Smooth muscle cell (in vitro differentiated cells): ENCODE measurements around the gene SWT1. TPM values are rescaled to one million over a fixed set of nuclear protein-coding genes. Genes with fewer than 3 reads are reported as not detected.

ENCODE experiments used
- DNase-seq: peaks from one replicate; lab custom pipeline; 2025; ENCODE audit not compliant: unreplicated experiment; lab: John Stamatoyannopoulos, UW
- H2AFZ ChIP-seq: fragments of 200-600 bp; sonication (generic); 2 replicates; pipeline ENCODE4 v1.6.0; 2016; ENCODE audit warnings: antibody characterized with exemption, low read depth, mild to moderate bottlenecking
- H3F3A ChIP-seq: fragments of 200-600 bp; sonication (generic); 2 replicates; pipeline ENCODE4 v1.6.0; 2017; ENCODE audit warnings: antibody characterized with exemption, low read depth
- H3K27ac ChIP-seq: fragments of 200-600 bp; sonication (generic); 2 replicates; pipeline ENCODE4 v1.5.1; 2016; ENCODE audit warnings: low read depth, mild to moderate bottlenecking
- H3K27me3 ChIP-seq: fragments of 200-600 bp; sonication (generic); 2 replicates; pipeline ENCODE4 v1.6.1; 2016; ENCODE audit warnings: low read depth, mild to moderate bottlenecking
- H3K36me3 ChIP-seq: fragments of 200-600 bp; sonication (generic); 2 replicates; pipeline ENCODE4 v1.5.1; 2016; ENCODE audit warnings: low read depth
- H3K4me1 ChIP-seq: fragments of 200-600 bp; sonication (generic); 2 replicates; pipeline ENCODE4 v1.5.1; 2016; ENCODE audit warnings: low read depth
- H3K4me2 ChIP-seq: fragments of 200-600 bp; sonication (generic); 2 replicates; pipeline ENCODE4 v1.6.0; 2016; ENCODE audit warnings: mild to moderate bottlenecking
- H3K4me3 ChIP-seq: fragments of 200-600 bp; sonication (generic); 2 replicates; pipeline ENCODE4 v1.5.1; 2016; ENCODE audit warnings: mild to moderate bottlenecking
- H3K79me2 ChIP-seq: fragments of 200-600 bp; sonication (generic); 2 replicates; pipeline ENCODE4 v1.6.0; 2016; ENCODE audit warnings: low read depth, mild to moderate bottlenecking
- H3K9ac ChIP-seq: fragments of 200-600 bp; sonication (generic); 2 replicates; pipeline ENCODE4 v1.6.0; 2016; ENCODE audit warnings: low read depth
- H3K9me3 ChIP-seq: fragments of 200-600 bp; sonication (generic); replicated peaks from 2 replicates; pipeline ENCODE4 v1.5.1; 2016; ENCODE audit warnings: low read depth
- H4K20me1 ChIP-seq: fragments of 200-600 bp; sonication (generic); 2 replicates; pipeline ENCODE4 v1.6.0; 2016; ENCODE audit warnings: low read depth
- CTCF ChIP-seq: fragments of 200-600 bp; sonication (generic); IDR thresholded peaks from 2 replicates; pipeline ENCODE4 v1.5.1; 2017; ENCODE audit warnings: borderline replicate concordance, mild to moderate bottlenecking, antibody characterized with exemption; ENCODE audit not compliant: insufficient read depth, poor library complexity, severe bottlenecking
- WGBS: methylation state at CpG from one replicate; pipeline ENCODE4 v1.1.7; 2016; ENCODE audit warnings: low lambda C conversion rate; 5-methylcytosine and 5-hydroxymethylcytosine counted together
- polyA plus RNA-seq: library from polyadenylated mRNA; unstranded; fragments of >200 nt; fragmentation: Nextera tagmentation; extraction: Ambion mirVana; gene quantifications from 2 replicates; pipeline ENCODE4 v1.2.1, GENCODE V29; 2016
- total RNA-seq: library from RNA; depleted of rRNA; stranded (reverse); fragments of >200 nt; gene quantifications from 2 replicates; pipeline ENCODE4 v1.2.3, GENCODE V29; 2014

SWT1 gene
- total and polyA plus RNA-seq, 2 experiments from 2014 or later, result 1.7 to 11.2 TPM

GRCh38 chr1:185139246-185139645 is 17.7 kb upstream of the SWT1 start:
- no peaks in the 10 kb centered on the region for H3K4me1 ChIP-seq
- no peaks in the 10 kb centered on the region for H3K79me2 ChIP-seq
- H4K20me1 ChIP-seq, result no peaks in the 10 kb centered on the region
- no peaks in the 10 kb centered on the region for H3K27me3 ChIP-seq
- peaks cover 9% of the 10 kb centered on the region for H3K36me3 ChIP-seq
- no peak overlapping the region for H3K9ac ChIP-seq
- WGBS, result 95% methylated on average over 4 of the region's 4 CpGs
- H3K4me3 ChIP-seq, result no peak overlapping the region
- no peak overlapping the region for H2AFZ ChIP-seq
- no peaks in the 10 kb centered on the region for H3F3A ChIP-seq
- no peak for TF ChIP-seq CTCF
- no peaks in the 10 kb centered on the region for H3K9me3 ChIP-seq
- H3K27ac ChIP-seq, result no peak overlapping the region
- no peak overlapping the region for H3K4me2 ChIP-seq
- DNase-seq, result no peak

GRCh38 chr1:185144233-185144632 is 12.7 kb upstream of the SWT1 start:
- Histone ChIP-seq H2AFZ (no peak overlapping the region), H3K4me1 (no peaks in the 10 kb centered on the region), H3K36me3 (peaks cover 18% of the 10 kb centered on the region), H3K4me3 (no peak overlapping the region), H3K27ac (no peak overlapping the region), H3K27me3 (no peaks in the 10 kb centered on the region), H4K20me1 (no peaks in the 10 kb centered on the region), H3K79me2 (no peaks in the 10 kb centered on the region), H3F3A (no peaks in the 10 kb centered on the region), H3K4me2 (no peak overlapping the region), H3K9me3 (no peaks in the 10 kb centered on the region), H3K9ac (no peak overlapping the region)
- no peak for DNase-seq
- no peak for TF ChIP-seq CTCF

GRCh38 chr1:185151215-185151614 is 5.8 kb upstream of the SWT1 start:
- Histone ChIP-seq H3K4me1 (peaks cover 13% of the 10 kb centered on the region), H3K9ac (no peak overlapping the region), H2AFZ (no peak overlapping the region), H3K36me3 (no peaks in the 10 kb centered on the region), H3K4me3 (no peak overlapping the region), H3K27me3 (no peaks in the 10 kb centered on the region), H3K79me2 (peaks cover 27% of the 10 kb centered on the region), H3K9me3 (no peaks in the 10 kb centered on the region), H3K27ac (no peak overlapping the region), H4K20me1 (peaks cover 3% of the 10 kb centered on the region), H3F3A (no peaks in the 10 kb centered on the region), H3K4me2 (no peak overlapping the region)
- 96% methylated on average over 5 of the region's 5 CpGs for WGBS
- DNase-seq, result no peak
- TF ChIP-seq CTCF, result no peak

- Histone ChIP-seq H3K79me2 (peaks cover 29% of the 10 kb centered on the region), H3K27me3 (no peaks in the 10 kb centered on the region), H3K4me3 (no peak overlapping the region), H3K4me2 (no peak overlapping the region), H3K9me3 (no peaks in the 10 kb centered on the region), H3F3A (no peaks in the 10 kb centered on the region), H3K36me3 (no peaks in the 10 kb centered on the region), H4K20me1 (peaks cover 3% of the 10 kb centered on the region), H3K27ac (no peak overlapping the region), H2AFZ (no peak overlapping the region), H3K4me1 (peaks cover 13% of the 10 kb centered on the region), H3K9ac (no peak overlapping the region)
- 93% methylated on average over 3 of the region's 3 CpGs for WGBS
- no peak for DNase-seq
- TF ChIP-seq CTCF, result no peak
Observed at GRCh38 chr1:185152187-185152767, 4.7 kb upstream of the SWT1 start.
